Kidney glomerular epithelial cell (primary cell): ENCODE data around the gene HK1.
"Not testable (repeated sequence)": the region's sequence is repeated elsewhere in the genome, so short reads cannot be mapped to it uniquely, and the experiment has no call there.

ENCODE experiments used
- DNase-seq: peaks from one replicate; lab custom pipeline; 2025; lab: John Stamatoyannopoulos, UW

HK1 gene

DNA sequence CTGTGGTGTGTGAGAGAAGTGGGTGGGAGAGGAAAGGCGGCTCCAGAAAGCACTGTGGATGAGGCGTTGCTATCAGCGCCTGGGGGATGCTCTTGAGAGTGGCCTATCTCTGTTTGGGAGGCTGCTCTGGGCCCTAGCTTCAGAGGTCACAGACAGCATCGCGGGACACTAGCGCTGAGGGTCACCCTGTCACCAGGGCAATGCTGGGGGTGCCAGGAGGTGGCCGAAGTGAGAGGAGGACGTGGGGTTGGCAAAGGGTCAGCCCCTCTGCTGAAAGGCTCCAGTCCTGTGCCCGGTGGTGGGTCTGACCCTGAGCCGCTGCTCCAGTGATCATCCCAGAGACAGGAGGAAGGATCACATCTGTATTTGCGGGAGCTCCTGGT, 141.4 kb downstream of the HK1 start:
- DNase-seq, result no peak

GRCh38 chr10:69421611-69422308, 143.5 kb downstream of the HK1 start:
- DNase-seq, result no peak

DNA sequence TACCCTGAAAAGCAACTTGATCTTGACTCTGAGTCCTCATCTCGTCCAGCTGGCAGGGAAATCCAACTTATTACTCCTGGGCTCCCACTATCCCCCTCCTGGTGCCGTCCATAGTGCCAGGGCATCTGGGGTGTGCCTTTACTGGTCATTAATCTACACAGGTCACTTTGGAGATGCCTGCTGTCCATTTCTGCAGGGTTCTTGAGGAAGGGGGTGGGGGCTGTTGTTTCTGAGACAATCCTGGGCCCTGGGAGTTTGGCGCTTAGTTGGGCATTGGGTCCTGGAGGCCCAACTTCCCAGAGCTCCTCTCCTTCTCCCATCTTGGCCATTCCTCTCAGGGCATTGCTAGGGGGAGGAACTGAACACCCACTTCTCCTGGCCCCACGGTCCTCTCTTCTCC, 144.4 kb downstream of the HK1 start:
- DNase-seq, result no peak

GRCh38 chr10:69425041-69425440, 146.7 kb downstream of the HK1 start:
- no peak for DNase-seq

- DNase-seq, result no peak
Observed at GRCh38 chr10:69425511-69426298, 147.4 kb downstream of the HK1 start.

DNA sequence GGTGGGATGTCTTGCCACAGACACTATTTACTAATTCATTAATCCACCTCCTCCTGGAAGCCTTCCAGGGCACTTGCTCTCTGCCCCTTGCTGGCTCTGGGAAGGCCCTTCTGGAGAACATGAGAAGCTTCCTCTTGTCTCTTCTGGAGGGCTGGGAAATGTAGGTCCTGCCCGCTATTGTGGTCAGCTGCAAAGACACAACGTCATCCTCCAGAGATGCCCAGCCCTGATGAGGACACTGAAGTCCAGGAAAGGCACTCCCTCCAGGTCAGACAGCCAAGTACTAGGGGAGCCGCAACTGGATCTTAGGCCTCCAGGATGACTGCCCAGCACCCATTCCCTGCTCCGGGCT, 148.1 kb downstream of the HK1 start:
- DNase-seq, result no peak

- no peak for DNase-seq
Observed at GRCh38 chr10:69428165-69428564, 149.9 kb downstream of the HK1 start.

- DNase-seq, result no peak
Observed at GRCh38 chr10:69434169-69434568, 155.9 kb downstream of the HK1 start.

GRCh38 chr10:69434926-69435325, 156.6 kb downstream of the HK1 start:
- DNase-seq, result no peak

GRCh38 chr10:69435966-69436520, 157.7 kb downstream of the HK1 start:
- no peak for DNase-seq

GRCh38 chr10:69437321-69438259, 159.3 kb downstream of the HK1 start:
- no peak for DNase-seq

- peak; percentile 38 for DNase-seq
Observed at GRCh38 chr10:69438536-69439349, 160.4 kb downstream of the HK1 start.

DNA sequence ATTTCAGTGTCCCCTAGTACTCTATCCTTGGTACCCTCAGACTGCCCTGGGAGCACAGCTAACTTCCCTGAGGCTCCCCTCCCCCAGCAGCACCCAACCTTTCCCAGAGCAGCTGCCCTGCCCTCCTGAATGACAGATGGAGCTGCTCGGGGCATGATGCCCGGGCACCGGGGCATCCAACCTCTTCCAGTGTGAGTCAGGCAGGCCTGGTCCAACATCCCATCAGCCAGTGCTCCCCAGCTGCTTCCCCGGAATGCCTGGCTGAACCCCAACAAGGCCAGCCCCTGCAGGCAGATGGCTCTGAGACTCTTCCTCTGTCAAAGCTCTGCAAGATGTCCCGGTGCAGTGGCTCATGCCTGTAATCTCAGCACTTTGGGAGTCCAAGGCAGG, 161.0 kb downstream of the HK1 start:
- DNase-seq, result no peak

DNA sequence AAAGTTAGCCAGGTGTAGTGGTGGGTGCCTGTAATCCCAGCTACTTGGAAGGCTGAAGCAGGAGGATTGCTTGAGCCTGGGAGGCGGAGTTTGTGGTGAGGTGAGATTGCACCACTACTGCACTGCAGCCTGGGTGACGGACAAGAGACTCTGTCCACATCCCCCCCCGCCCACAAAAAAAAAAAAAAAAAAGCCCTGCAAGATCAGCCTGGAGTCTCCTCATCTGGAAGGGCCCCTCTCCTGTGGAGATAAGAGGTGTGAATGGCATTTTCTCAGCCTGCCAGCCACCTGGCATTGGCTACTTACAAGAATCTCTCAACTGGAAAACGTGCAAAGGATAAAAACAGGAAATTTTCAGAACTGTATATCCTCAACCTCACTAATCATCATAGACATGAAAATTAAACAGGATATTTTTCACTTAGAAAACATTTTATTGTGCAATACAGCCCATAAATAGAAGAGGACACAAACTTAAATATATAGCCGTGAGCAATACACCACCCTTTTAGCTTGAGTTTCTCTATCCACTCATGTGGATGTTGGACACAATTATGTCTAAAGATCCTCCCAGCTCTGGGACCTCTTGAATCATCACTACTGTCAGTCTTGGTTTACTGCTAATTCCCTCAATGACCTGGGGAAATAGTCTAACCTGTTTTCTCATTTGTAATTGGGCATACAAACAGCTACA, 161.7 kb downstream of the HK1 start:
- DNase-seq, result no peak

- DNase-seq, result no peak
Observed at GRCh38 chr10:69443354-69443753, 165.1 kb downstream of the HK1 start.

GRCh38 chr10:69445041-69445440, 166.7 kb downstream of the HK1 start:
- DNase-seq, result no peak

- no peak for DNase-seq
Observed at GRCh38 chr10:69446229-69446628, 167.9 kb downstream of the HK1 start.

DNA sequence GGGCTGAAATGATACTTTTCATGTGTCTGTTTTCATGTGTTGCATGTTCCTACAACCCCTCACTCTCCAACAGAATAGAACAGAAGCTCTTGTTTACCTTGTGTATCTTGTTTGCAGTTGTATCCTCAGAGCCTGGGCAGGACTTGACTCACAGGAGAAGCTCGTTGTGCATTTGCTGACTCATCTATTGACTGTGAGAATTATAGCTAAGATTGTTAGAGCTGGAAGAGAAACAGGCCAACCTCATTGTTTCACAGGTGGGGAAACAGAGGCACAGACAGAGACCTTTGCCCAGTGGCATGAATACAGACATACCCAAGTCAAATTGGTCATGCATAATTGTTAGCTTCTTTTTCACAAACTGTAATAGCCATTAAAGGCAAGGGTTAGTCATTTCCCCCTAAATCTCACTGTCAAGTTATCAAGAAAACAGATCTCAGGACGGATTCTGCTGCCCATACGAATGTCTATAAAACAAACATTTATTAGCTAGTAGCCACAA, 168.4 kb downstream of the HK1 start:
- peak; percentile 89 for DNase-seq

DNA sequence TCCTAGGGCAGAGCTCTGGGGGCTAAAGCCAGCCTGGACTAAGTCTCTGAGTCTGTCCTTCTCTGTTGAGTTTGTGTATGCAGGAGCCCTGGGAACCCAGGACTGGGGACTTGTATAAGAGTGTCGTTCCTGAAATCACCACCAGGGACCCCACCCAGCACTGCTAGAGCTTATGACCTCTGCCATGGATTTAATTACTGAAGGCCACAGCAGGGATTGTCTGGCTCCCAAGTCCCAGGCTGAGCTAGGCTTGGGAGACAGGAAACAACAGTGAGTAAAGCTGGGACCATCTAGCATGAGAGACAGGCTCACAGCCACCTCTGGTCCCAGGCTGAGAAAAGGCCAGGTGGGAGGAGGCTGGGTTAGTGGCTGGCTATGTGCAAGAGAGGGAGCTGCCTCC, 171.5 kb downstream of the HK1 start:
- no peak for DNase-seq

DNA sequence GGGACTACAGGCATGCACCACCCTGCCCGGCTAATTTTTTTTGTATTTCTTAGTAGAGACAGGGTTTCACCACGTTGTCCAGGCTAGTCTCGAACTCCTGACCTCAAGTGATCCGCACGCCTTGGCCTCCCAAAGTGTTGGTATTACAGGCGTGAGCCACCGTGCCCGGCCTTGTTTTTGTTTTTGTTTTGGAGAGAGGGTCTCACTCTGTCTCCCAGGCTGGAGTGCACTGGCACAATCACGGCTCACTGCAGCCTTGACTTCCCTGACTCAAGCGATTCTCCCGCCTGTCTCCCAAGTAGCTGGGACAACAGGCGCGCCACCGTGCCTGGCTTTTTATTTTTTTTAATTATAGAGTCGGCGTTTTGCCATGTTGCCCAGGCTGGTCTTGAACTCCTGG, 172.1 kb downstream of the HK1 start:
- not testable (repeated sequence) for DNase-seq
